Esophagus muscularis mucosa (tissue), 4 donors: ENCODE results near the gene SMAGP. TPM values are rescaled to one million over a fixed set of nuclear protein-coding genes. Genes with fewer than 3 reads are reported as not detected.

Experiments used
- DNase-seq: peaks from one replicate; pipeline ENCODE4 v3.0.0-alpha.2; 2017; ENCODE audit errors: extremely low spot score
- H3K27ac ChIP-seq, 4 donors: fragments of 200-600 bp; sonication (generic); replicated peaks in 1 of 4; 1 replicate in 3 of 4; 2 replicates in 1 of 4; pipeline ENCODE4 v1.5.1; 2016 to 2019; ENCODE audit warnings: mild to moderate bottlenecking in 1 of 4
- H3K27me3 ChIP-seq, 4 donors: fragments of 200-600 bp; sonication (generic); one replicate each; pipeline versions ENCODE4 v1.5.1 to v1.6.0; 2016 to 2019
- H3K36me3 ChIP-seq, 4 donors: fragments of 200-600 bp; sonication (generic); one replicate each; pipeline ENCODE4 v1.5.1; 2016 to 2019
- H3K4me1 ChIP-seq, 4 donors: fragments of 200-600 bp; sonication (generic); one replicate each; pipeline ENCODE4 v1.5.1; 2016 to 2019
- H3K4me3 ChIP-seq, 4 donors: fragments of 200-600 bp; sonication (generic); 1 replicate in 2 of 4; 2 replicates in 2 of 4; pipeline ENCODE4 v1.5.1; 2016 to 2019; ENCODE audit warnings: mild to moderate bottlenecking in 4 of 4, moderate library complexity in 1 of 4
- H3K9me3 ChIP-seq, 4 donors: fragments of 200-600 bp; sonication (generic); 1 replicate in 3 of 4; 2 replicates in 1 of 4; pipeline ENCODE4 v1.5.1; 2016 to 2019
- CTCF ChIP-seq, 3 experiments: fragments of 200-600 bp in 2 of 3; fragments of 450-650 bp in 1 of 3; sonication (generic) in 2 of 3; IDR thresholded peaks; one replicate each; pipeline ENCODE4 v1.5.1; 2017 to 2019; ENCODE audit warnings: antibody characterized with exemption in 3 of 3, mild to moderate bottlenecking in 2 of 3, moderate library complexity in 1 of 3
- EP300 ChIP-seq: sonication (generic); formaldehyde crosslinking; IDR thresholded peaks from one replicate; pipeline ENCODE4 v1.6.1; 2017; ENCODE audit warnings: antibody characterized with exemption
- POLR2A ChIP-seq: fragments of 450-650 bp; IDR thresholded peaks from one replicate; pipeline ENCODE4 v1.6.1; 2017; ENCODE audit warnings: antibody characterized with exemption, moderate library complexity, mild to moderate bottlenecking, low read depth
- POLR2AphosphoS5 ChIP-seq, 2 donors: sonication (generic); formaldehyde crosslinking; IDR thresholded peaks; one replicate each; pipeline ENCODE4 v1.6.1; 2017; ENCODE audit warnings: antibody characterized with exemption in 2 of 2
- WGBS: methylation state at CpG from one replicate; pipeline ENCODE4 v1.1.5; 2018; 5-methylcytosine and 5-hydroxymethylcytosine counted together
- intact Hi-C: fragments of 100-400 bp; cut with DNase I; formaldehyde crosslinking; loops from one replicate; pipeline ENCODE4 v1.15.1; 2023
- total RNA-seq, 4 donors: library from RNA; depleted of rRNA; stranded (reverse); fragments of >200 nt; gene quantifications; one replicate each; pipeline versions ENCODE4 v1.1.0 to v1.2.1, GENCODE V29; 2016

SMAGP gene
- total RNA-seq, 4 donors from 2014 or later = 1.2 to 5.2 (median 4.0) TPM

DNA sequence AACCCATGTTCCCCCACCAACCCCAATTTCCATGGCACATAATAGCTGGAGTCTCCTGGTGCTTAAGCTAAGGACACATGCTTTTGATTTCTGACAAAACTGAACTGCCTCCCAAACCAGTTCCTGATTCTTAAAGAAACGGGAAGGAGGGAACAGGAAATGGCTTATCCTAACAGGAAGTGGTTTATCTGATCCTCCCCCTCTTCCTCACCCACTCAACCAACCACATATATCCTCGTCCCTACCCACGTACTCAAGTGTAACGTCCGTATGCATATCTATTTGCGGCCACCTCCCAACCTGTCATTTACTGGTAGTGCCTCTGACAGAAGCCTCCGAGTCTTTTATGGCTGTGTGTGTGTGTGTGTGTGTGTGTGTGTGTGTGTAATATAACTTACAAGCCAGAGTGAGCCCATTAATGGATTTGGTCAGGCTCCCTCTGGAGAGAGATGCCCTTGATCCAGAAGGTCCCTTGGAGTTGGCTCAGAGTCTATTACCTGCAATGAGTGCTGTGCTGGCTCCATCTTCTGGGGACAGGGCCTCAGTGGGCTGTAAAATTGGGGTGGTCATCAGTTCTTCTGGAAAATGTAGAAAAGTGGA lies 23.9 kb downstream of the SMAGP start:
- Histone ChIP-seq H3K9me3 (no peaks in the 10 kb centered on the region), H3K27me3 (no peaks in the 10 kb centered on the region), H3K4me3 (no peak overlapping the region), H3K36me3 (peaks cover 12 to 47% (median 40%) of the 10 kb centered on the region in 4 donors), H3K4me1 (peaks cover 18 to 34% (median 22%) of the 10 kb centered on the region in 4 donors), H3K27ac (peak overlapping the region in 1 of 4 donors; percentile 20)
- no peak for DNase-seq
- 57% methylated on average over 7 of the region's 7 CpGs for WGBS
- TF ChIP-seq POLR2A (no peak), CTCF (IDR thresholded peaks at IDR 0.05) (no peak), POLR2AphosphoS5 (IDR thresholded peaks at IDR 0.05) (no peak), EP300 (no peak)
- intact Hi-C loops = no loop called here

DNA sequence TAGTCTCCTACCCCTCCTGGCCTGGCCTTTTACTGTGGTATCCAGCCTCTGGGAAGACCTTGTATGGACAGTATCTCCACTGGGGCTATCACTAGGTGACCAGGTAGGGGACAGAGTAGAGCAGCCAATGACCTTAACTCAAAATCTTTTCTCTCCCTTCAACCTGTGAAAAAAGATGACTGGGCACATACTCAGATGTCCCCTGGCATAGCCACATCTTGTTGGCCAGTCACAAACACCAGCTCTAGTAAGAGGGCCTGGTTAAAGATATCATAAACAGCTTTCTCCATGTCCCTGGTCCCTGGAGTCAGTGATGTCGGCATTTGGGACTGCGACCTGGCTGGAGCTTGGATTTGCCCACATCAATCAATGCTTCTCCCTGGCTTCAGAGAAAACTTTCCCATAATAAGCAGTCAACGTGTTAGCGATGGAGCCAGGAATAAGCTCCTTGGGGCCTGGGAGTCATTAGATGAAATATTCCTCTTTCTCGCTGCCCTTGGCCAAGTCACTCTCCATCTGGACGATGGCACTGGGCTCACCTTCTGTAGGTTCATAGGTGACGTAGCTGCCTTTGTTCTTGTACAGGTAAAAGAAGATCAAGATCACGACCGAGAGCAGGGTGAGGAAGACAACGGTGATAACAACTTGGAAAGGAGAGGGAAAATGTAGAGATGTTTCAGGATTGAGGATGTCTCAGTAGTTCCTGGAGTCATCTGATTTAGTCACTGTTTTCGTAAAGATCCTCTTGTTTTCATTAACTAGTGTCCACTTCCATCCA lies 24.6 kb downstream of the SMAGP start:
- no peak overlapping the region for H3K4me3 ChIP-seq
- no peaks in the 10 kb centered on the region for H3K9me3 ChIP-seq
- peaks cover 25 to 41% (median 29%) of the 10 kb centered on the region in 4 donors for H3K4me1 ChIP-seq
- TF ChIP-seq POLR2A (no peak), EP300 (no peak), POLR2AphosphoS5 (IDR thresholded peaks at IDR 0.05) (no peak), CTCF (IDR thresholded peaks at IDR 0.05) (no peak)
- H3K27ac ChIP-seq = peak overlapping the region in 1 of 4 donors; percentile 20
- DNase-seq = no peak
- 90% methylated on average over 11 of the region's 11 CpGs for WGBS
- no peaks in the 10 kb centered on the region for H3K27me3 ChIP-seq
- H3K36me3 ChIP-seq = peaks cover 19 to 54% (median 47%) of the 10 kb centered on the region in 4 donors
- intact Hi-C loops = no loop called here

GRCh38 chr12:51244269-51244668 lies 25.9 kb downstream of the SMAGP start:
- peaks cover 37 to 53% (median 41%) of the 10 kb centered on the region in 4 donors for H3K4me1 ChIP-seq
- WGBS = 63% methylated on average over 4 of the region's 4 CpGs
- H3K9me3 ChIP-seq = no peaks in the 10 kb centered on the region
- H3K27ac ChIP-seq = no peak overlapping the region
- no peaks in the 10 kb centered on the region for H3K27me3 ChIP-seq
- H3K36me3 ChIP-seq = peaks cover 24 to 60% (median 55%) of the 10 kb centered on the region in 4 donors
- H3K4me3 ChIP-seq = no peak overlapping the region
- no peak for DNase-seq
- intact Hi-C loops = no loop called here
- TF ChIP-seq POLR2AphosphoS5 (IDR thresholded peaks at IDR 0.05) (no peak), EP300 (no peak), POLR2A (no peak), CTCF (IDR thresholded peaks at IDR 0.05) (no peak)

DNA sequence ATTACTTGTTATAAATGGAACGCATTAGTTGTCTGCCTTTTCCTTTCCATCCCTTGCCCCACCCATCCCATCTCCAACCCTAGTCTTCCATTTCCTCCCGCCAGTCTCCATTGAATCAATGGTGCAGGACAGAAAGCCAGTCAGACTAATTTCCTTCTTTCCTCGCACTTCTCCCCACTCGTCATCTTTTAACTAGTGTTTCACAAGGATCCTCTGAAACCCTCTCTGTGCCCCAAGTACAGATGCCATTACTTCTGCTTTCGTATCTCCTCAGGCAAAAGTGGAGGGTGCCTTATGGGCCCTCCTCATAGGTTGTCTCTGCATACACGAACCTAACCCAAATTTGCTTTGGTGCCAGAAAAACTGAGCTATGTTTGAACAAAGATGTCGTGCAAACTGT lies 27.3 kb downstream of the SMAGP start:
- Histone ChIP-seq H3K4me1 (peaks cover 42 to 57% (median 46%) of the 10 kb centered on the region in 4 donors), H3K36me3 (peaks cover 24 to 60% (median 54%) of the 10 kb centered on the region in 4 donors), H3K4me3 (no peak overlapping the region), H3K9me3 (no peaks in the 10 kb centered on the region), H3K27me3 (no peaks in the 10 kb centered on the region), H3K27ac (no peak overlapping the region)
- TF ChIP-seq EP300 = no peak
- no peak for TF ChIP-seq CTCF (IDR thresholded peaks at IDR 0.05)
- no peak for TF ChIP-seq POLR2AphosphoS5 (IDR thresholded peaks at IDR 0.05)
- TF ChIP-seq POLR2A = no peak
- intact Hi-C loops = no loop called here
- no peak for DNase-seq
- WGBS = 65% methylated on average over 7 of the region's 7 CpGs
